Measurements from ENCODE around the gene RUNX3.

DNA sequence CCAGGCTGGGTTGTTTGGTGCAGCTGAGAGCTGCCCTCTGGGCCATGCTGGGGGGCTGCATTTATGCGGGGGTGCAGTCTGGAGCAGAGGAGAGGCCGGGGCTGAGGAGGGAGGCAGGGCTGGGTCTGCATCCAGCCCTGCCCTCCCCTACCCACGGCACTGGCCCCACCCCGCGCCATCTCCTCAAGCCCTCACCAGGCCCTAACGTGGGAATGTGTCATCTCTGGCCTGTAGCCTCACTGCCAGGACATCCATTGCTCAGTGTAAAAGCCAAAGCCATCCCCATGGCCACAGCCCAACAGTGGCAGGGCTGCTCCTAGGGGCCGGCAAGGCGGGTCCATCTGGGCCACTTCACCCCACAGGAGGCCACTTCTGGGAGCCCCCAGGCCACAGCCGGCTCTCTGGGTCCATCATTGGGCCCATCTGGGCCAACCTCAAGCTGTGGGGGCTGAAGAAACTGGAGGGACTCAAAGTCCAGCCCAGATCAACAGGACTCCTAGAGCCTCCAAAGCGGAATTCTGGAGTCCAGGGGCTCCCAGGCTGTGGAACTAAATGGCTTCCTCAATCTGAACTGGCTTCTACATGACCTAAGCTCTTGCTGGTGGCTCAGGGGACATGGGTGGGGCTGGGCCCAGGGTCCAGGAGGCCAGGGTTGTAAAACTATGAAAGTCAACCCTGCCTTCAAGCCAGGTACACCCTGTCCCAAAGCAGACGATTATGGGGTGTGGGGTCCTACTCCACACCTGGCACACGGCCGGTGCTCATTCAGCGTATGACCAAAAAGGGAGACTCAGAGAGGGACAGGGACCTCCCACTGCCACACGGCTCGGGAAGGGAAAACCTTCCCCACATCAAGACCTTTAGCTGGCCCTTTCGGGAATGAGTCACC is 32.6 kb downstream of the RUNX3 start:
- TF ChIP-seq, protein P1, sequence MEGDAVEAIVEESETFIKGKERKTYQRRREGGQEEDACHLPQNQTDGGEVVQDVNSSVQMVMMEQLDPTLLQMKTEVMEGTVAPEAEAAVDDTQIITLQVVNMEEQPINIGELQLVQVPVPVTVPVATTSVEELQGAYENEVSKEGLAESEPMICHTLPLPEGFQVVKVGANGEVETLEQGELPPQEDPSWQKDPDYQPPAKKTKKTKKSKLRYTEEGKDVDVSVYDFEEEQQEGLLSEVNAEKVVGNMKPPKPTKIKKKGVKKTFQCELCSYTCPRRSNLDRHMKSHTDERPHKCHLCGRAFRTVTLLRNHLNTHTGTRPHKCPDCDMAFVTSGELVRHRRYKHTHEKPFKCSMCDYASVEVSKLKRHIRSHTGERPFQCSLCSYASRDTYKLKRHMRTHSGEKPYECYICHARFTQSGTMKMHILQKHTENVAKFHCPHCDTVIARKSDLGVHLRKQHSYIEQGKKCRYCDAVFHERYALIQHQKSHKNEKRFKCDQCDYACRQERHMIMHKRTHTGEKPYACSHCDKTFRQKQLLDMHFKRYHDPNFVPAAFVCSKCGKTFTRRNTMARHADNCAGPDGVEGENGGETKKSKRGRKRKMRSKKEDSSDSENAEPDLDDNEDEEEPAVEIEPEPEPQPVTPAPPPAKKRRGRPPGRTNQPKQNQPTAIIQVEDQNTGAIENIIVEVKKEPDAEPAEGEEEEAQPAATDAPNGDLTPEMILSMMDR (conservative IDR thresholded peaks at IDR 0.05 in 1 of 2, IDR thresholded peaks at IDR 0.05 in 1 of 2; ENCODE audit: extremely low read depth in 1 of 2, insufficient read depth in 1 of 2, low read depth in 1 of 2, low read length in 2 of 2): no peak
- TF ChIP-seq EZH2 (IDR thresholded peaks at IDR 0.05; ENCODE audit: borderline replicate concordance, low read length): no peak

Measured in mammary epithelial cell (primary cell).